Measurements from ENCODE around the gene TLN1. TPM values are rescaled to one million over a fixed set of nuclear protein-coding genes. Genes with fewer than 3 reads are reported as not detected.

TLN1 gene
- polyA plus RNA-seq, 3 donors: 46.6 to 251 (median 93.0) TPM

GRCh38 chr9:35689542-35690293 lies 42.3 kb downstream of the TLN1 start, which contains the start of gene TPM2:
Gene TPM2, minus strand, starts transcription at chr9:35689925. Its CDS starts 108 bp downstream, at chr9:35689817.
- Histone ChIP-seq H3K4me3 (replicated peaks in 1 of 3; ENCODE audit: low read depth in 2 of 3, low read length in 3 of 3) (peak within 1 kb of the TSS; percentile 86 to 93 (median 90)), H4K20me1 (ENCODE audit: insufficient read depth, low read length) (no peaks in the 10 kb centered on the region), H3K4me1 (ENCODE audit: control insufficient read depth in 1 of 2, insufficient read depth in 2 of 2, low read length in 2 of 2) (peaks cover 14 to 21% of the 10 kb centered on the region in 2 donors), H2AFZ (ENCODE audit: insufficient read depth, low read depth, low read length, poor library complexity, severe bottlenecking) (peak within 1 kb of the TSS; percentile 94), H3K27ac (ENCODE audit: low read depth in 1 of 2, low read length in 2 of 2) (peak within 1 kb of the TSS in 1 of 2 donors; percentile 36), H3K27me3 (ENCODE audit: control insufficient read depth in 2 of 2, insufficient read depth in 2 of 2, low read length in 2 of 2) (peaks cover 0 to 15% of the 10 kb centered on the region in 2 donors), H3K36me3 (replicated peaks in 1 of 2; ENCODE audit: control insufficient read depth in 1 of 2, insufficient read depth in 2 of 2, low read length in 2 of 2) (no peaks in the 10 kb centered on the region), H3K9me3 (replicated peaks in 1 of 2; ENCODE audit: control insufficient read depth in 1 of 2, insufficient read depth in 1 of 2, low read length in 2 of 2) (no peaks in the 10 kb centered on the region), H3K4me2 (replicated peaks; ENCODE audit: extremely low read depth, low read length, poor library complexity, severe bottlenecking) (peak within 1 kb of the TSS; percentile 90), H3K79me2 (ENCODE audit: insufficient read depth, low read length) (no peaks in the 10 kb centered on the region), H3K9ac (ENCODE audit: insufficient read depth, low read length, poor library complexity, severe bottlenecking) (peak within 1 kb of the TSS; percentile 75)
- H3K4me3 Mint-ChIP-seq: peak within 1 kb of the TSS; percentile 88 to 91
- peaks cover 10% of the 10 kb centered on the region for H3K4me1 Mint-ChIP-seq
- H3K9me3 Mint-ChIP-seq: peaks cover 0 to 3% (median 0%) of the 10 kb centered on the region in 7 donors
- peaks cover 4 to 25% (median 6%) of the 10 kb centered on the region in 3 donors for H3K27me3 Mint-ChIP-seq (ENCODE audit: low read depth in 3 of 3)
- WGBS (ENCODE audit: insufficient coverage): 34% methylated on average over 46 of the region's 61 CpGs
- no peak for DNase-seq
- intact Hi-C loops (cut with micrococcal nuclease): loop anchor here in 1 of 2 donors (10.0 kb wide), 1 partner anchor 45 kb away; no protein-coding TSS in a partner anchor
- H3K27ac Mint-ChIP-seq: peak within 1 kb of the TSS in 3 of 7 donors; percentile 33 to 60 (median 38)
- no peaks in the 10 kb centered on the region for H3K36me3 Mint-ChIP-seq
- TF ChIP-seq CTCF (IDR thresholded peaks at IDR 0.05): no peak

- intact Hi-C loops (cut with micrococcal nuclease): no loop called here
- H3K4me3 ChIP-seq (replicated peaks in 1 of 3; ENCODE audit: low read depth in 2 of 3, low read length in 3 of 3): no peak overlapping the region
- H3K9me3 ChIP-seq (replicated peaks in 1 of 2; ENCODE audit: control insufficient read depth in 1 of 2, insufficient read depth in 1 of 2, low read length in 2 of 2): no peaks in the 10 kb centered on the region
- Mint-ChIP-seq H3K4me3 (peak overlapping the region; percentile 69 to 70), H3K27me3 (ENCODE audit: low read depth in 3 of 3) (peaks cover 4 to 25% (median 6%) of the 10 kb centered on the region in 3 donors), H3K36me3 (no peaks in the 10 kb centered on the region), H3K9me3 (peaks cover 0 to 3% (median 0%) of the 10 kb centered on the region in 7 donors), H3K4me1 (peaks cover 10% of the 10 kb centered on the region), H3K27ac (peak overlapping the region in 1 of 7 donors; percentile 33)
- H3K27me3 ChIP-seq (ENCODE audit: control insufficient read depth in 2 of 2, insufficient read depth in 2 of 2, low read length in 2 of 2): peaks cover 0 to 15% of the 10 kb centered on the region in 2 donors
- peaks cover 14 to 21% of the 10 kb centered on the region in 2 donors for H3K4me1 ChIP-seq (ENCODE audit: control insufficient read depth in 1 of 2, insufficient read depth in 2 of 2, low read length in 2 of 2)
- no peak overlapping the region for H3K4me2 ChIP-seq (replicated peaks; ENCODE audit: extremely low read depth, low read length, poor library complexity, severe bottlenecking)
- 96% methylated on average over 11 of the region's 12 CpGs for WGBS (ENCODE audit: insufficient coverage)
- TF ChIP-seq CTCF (IDR thresholded peaks at IDR 0.05): no peak
- H3K9ac ChIP-seq (ENCODE audit: insufficient read depth, low read length, poor library complexity, severe bottlenecking): no peak overlapping the region
- H3K27ac ChIP-seq (ENCODE audit: low read depth in 1 of 2, low read length in 2 of 2): no peak overlapping the region
- no peak for DNase-seq
- H3K79me2 ChIP-seq (ENCODE audit: insufficient read depth, low read length): no peaks in the 10 kb centered on the region
- no peaks in the 10 kb centered on the region for H3K36me3 ChIP-seq (replicated peaks in 1 of 2; ENCODE audit: control insufficient read depth in 1 of 2, insufficient read depth in 2 of 2, low read length in 2 of 2)
- no peaks in the 10 kb centered on the region for H4K20me1 ChIP-seq (ENCODE audit: insufficient read depth, low read length)
- no peak overlapping the region for H2AFZ ChIP-seq (ENCODE audit: insufficient read depth, low read depth, low read length, poor library complexity, severe bottlenecking)
These were observed 43.1 kb downstream of the TLN1 start for GRCh38 chr9:35688558-35689541.

All from CD14-positive monocyte (primary cell).